Activated naive CD8-positive, alpha-beta T cell (primary cell): Measurements from ENCODE around the gene GEN1.

ENCODE experiments used
- H3K27ac Mint-ChIP-seq: one replicate; pipeline ENCODE4 v1.8.0; 2021; ENCODE audit warnings: mixed read lengths
- H3K27me3 Mint-ChIP-seq: one replicate; pipeline ENCODE4 v1.8.0; 2021; ENCODE audit warnings: mixed read lengths
- H3K36me3 Mint-ChIP-seq: one replicate; pipeline ENCODE4 v1.8.0; 2021; ENCODE audit warnings: mixed read lengths
- H3K4me1 Mint-ChIP-seq: one replicate; pipeline ENCODE4 v1.8.0; 2021; ENCODE audit warnings: low read depth, mixed read lengths
- H3K4me3 Mint-ChIP-seq: one replicate; pipeline ENCODE4 v1.8.0; 2021; ENCODE audit warnings: mild to moderate bottlenecking, mixed read lengths
- H3K9me3 Mint-ChIP-seq: one replicate; pipeline ENCODE4 v1.8.0; 2021; ENCODE audit warnings: low read depth, mixed read lengths

GEN1 gene

DNA sequence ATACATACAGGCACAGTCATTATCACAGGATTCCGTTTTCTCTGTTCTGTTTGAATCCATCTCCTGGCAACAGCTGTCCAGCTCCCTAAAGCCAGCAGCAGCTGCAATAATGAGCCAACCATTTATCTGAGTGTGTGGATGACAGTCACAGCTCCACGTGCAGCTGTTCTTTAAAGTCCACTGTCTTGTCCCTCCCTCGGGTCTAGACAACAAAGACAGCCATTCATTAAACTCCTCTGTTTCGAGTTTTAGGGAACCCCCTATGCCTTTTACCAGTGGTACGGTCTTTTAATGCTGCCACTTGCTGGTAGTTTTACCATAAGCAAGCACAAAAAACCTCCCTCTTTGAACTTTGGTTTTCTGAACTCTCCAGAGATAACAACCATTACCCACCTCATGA lies 46.3 kb downstream of the GEN1 start:
- no peak overlapping the region for H3K27ac Mint-ChIP-seq
- H3K4me1 Mint-ChIP-seq: no peaks in the 10 kb centered on the region
- peaks cover 5% of the 10 kb centered on the region for H3K27me3 Mint-ChIP-seq
- no peak overlapping the region for H3K4me3 Mint-ChIP-seq
- H3K9me3 Mint-ChIP-seq: no peaks in the 10 kb centered on the region
- no peaks in the 10 kb centered on the region for H3K36me3 Mint-ChIP-seq

DNA sequence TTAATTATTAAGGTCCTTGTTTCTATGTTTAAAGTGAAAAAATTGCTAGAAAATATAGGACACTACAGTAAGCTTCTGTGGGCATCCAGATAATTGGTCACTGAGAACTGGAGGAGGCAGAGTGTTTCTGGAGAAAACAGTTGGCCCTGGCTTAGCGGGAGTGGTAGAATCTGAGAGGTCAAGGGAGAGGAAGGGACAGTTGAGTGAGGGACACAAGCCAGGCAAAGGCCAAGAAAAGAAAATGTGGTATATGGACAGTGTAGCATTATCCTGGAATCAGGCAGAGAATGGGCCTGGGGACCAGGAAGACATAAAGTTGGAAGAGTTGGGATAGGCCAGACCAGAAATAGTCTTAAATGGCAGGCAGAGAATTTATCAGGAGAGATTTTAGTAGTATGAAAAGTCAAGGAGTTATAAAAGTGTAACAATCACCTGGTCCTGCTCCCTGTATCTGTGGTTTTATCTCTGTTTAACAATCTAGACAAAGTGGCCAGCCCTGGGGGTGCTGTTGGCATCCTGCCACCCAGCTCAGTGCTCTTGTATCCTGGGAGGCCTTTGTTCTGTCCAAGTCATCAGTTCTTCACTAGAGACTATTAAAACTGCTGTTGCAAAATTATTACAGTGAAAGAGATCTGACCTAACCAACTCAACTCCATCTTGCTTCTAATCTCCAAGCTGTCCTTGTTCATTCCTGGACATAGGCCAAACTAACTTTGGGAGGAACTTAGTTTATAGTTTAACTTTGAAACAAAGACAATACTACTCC lies 46.9 kb downstream of the GEN1 start:
- Mint-ChIP-seq H3K9me3 (no peaks in the 10 kb centered on the region), H3K4me3 (no peak overlapping the region), H3K4me1 (no peaks in the 10 kb centered on the region), H3K27ac (no peak overlapping the region), H3K36me3 (no peaks in the 10 kb centered on the region), H3K27me3 (peaks cover 4% of the 10 kb centered on the region)

DNA sequence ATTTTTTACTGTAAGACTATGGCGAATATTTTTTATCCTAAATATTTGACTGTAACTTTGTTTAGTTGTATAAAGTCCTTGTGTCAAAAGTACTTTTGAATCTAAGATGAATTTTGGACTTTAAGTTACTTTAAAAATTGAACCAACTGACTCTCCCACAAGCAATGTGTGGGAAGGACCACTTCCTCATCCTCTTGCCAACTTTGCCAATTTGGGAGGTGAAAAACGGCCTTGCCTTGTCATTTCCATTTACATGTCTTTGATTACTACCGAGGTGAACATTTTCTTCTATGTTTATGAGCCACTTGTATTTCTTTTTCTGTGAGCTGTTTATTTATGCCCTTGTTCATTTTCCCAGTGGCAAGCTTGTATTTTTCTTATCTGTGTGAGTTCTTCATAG lies 49.6 kb downstream of the GEN1 start:
- Mint-ChIP-seq H3K27me3 (peaks cover 3% of the 10 kb centered on the region), H3K36me3 (no peaks in the 10 kb centered on the region), H3K27ac (no peak overlapping the region), H3K9me3 (no peaks in the 10 kb centered on the region), H3K4me3 (no peak overlapping the region), H3K4me1 (no peaks in the 10 kb centered on the region)

DNA sequence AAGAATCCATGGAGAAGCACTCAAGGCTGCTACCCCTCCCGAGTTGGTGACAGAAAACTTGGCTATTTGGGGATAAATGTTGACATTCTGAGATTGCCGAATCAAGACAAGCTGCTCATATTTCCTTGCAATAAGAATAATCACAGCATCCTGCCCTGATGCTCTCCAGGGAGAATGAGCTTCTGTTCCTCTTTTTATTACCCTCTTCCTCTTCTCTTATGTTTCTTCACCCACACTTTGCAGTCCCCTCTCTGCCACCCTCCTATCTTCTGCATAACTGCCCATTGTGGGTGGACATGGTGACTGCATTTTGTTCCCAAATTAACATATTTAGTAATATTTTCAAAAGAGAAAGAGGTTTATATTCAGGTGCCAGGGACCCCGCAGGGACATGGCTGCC lies 50.4 kb downstream of the GEN1 start:
- Mint-ChIP-seq H3K4me1 (no peaks in the 10 kb centered on the region), H3K36me3 (no peaks in the 10 kb centered on the region), H3K27me3 (peaks cover 3% of the 10 kb centered on the region), H3K9me3 (no peaks in the 10 kb centered on the region), H3K4me3 (no peak overlapping the region), H3K27ac (no peak overlapping the region)

DNA sequence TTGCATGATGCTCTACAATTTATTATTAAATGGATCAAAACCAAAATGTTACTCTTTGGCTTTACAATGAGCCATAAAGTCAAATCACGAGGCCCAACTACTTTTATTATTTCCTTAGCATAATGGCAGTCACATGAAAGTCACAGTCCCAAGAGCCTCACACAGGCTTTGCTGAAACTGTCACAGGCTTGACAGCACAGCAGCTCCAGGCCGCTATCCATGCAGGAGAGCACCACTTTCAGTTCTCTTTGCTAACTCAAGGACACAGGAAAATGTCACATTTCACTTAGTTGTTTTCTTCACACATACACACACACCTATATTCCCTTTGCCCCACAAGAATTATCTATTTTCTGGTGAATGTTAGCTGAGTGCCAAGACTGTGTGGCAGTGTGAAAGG lies 51.2 kb downstream of the GEN1 start:
- no peaks in the 10 kb centered on the region for H3K36me3 Mint-ChIP-seq
- no peak overlapping the region for H3K27ac Mint-ChIP-seq
- H3K4me3 Mint-ChIP-seq: no peak overlapping the region
- H3K4me1 Mint-ChIP-seq: no peaks in the 10 kb centered on the region
- H3K27me3 Mint-ChIP-seq: peaks cover 3% of the 10 kb centered on the region
- no peaks in the 10 kb centered on the region for H3K9me3 Mint-ChIP-seq

DNA sequence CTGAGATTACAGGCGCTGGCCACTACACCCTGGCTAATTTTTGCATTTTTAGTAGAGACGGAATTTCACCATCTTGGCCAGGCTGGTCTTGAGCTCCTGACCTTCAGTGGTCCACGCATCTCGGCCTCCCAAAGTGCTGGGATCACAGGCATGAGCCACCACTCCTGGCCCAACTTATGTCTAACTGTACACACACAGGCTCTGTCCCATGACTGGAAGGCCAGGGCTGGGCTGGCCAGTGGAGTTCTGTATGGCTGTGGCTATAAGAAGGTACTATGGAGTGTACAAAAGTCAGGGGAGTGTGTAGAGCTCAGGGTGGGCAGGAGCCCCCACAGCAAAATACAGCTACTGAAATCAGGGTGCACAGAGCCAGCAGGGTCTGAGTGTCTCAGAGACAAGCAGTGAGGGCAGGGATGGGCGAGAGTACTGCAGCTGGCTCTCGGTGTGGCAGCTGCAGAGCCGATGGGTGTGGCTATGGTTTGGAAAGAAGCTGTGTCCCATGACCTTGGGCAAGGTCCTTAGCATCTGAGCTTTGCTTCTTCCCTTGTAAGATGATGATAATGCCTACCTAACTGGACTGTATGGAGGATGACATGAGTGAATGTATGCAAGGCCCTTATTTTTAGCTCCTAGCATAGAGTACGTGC lies 51.9 kb downstream of the GEN1 start:
- H3K4me1 Mint-ChIP-seq: no peaks in the 10 kb centered on the region

DNA sequence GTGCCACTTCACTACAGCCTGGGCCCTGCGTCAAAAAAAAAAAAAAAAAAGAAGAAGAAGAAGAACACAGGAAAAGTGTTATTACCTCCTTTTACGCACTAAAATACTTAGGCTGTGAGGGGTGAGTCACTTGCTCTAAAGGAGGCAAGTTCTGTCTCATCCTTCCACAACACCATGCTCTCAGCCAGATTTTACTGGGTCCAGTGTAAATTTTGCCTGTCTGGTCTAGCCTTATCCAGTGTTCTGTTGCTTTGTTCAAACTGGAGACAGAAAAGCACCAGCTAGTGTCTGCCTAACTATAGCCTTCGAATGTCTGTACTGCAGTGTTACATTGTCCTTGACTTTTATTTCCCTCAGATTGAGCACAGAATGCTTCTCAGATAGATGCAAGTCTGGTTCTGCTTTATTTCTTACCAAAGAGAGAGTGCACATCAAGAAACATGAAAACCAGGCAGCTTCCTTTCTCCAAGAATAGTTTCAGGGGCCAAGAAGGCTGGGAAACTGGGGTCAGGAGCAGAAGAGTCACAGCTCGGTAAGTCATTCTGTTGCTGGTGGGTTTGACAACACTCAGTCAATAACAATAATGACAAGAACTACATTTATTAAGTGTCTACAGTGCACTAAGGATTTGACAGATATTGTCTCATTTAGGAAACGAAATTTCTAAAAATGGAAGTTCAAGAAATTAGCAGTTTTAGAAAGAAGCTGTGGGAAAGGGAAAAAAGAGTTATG lies 59.2 kb downstream of the GEN1 start:
- Mint-ChIP-seq H3K27ac (no peak overlapping the region), H3K36me3 (no peaks in the 10 kb centered on the region), H3K4me1 (no peaks in the 10 kb centered on the region), H3K4me3 (no peak overlapping the region), H3K9me3 (no peaks in the 10 kb centered on the region), H3K27me3 (peaks cover 6% of the 10 kb centered on the region)

More for the DNA sequence above, 51.9 kb downstream of the GEN1 start:
- Mint-ChIP-seq H3K27ac (no peak overlapping the region), H3K36me3 (no peaks in the 10 kb centered on the region), H3K4me3 (no peak overlapping the region), H3K9me3 (no peaks in the 10 kb centered on the region), H3K27me3 (peaks cover 3% of the 10 kb centered on the region)

DNA sequence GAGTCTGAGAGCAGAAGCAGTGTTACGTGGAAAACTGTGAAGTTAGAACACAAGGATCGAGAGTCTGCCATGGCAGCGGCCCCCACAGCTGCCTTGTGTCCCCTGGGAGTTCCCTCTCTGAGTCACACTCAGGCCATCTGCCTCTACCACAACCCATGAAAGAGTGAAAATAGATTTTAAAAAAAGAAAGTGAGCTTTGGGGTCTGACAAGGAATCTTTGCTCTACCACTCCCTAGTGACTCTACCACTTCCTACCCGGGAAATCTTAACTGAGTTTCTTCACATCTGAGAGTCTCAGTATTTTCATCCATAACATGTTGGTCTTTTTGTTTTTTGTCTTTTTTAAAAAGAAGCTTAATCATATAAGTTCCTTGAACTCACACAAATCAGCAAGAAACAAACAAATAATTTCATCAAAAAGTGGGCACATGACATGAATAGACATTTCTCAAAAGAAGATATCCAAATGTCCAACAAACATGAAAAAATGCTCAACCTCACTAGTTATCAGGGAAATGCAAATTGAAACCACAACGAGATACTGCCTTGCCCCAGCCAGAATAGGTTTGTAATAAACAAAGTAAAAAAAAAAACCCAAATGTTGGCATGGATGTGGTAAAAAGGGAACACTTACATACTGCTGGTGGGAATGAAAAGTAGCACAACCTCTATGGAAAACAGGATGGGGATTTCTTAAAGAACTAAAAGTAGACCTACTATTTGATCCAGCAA lies 60.0 kb downstream of the GEN1 start:
- Mint-ChIP-seq H3K27me3 (peaks cover 6% of the 10 kb centered on the region), H3K4me1 (no peaks in the 10 kb centered on the region), H3K27ac (no peak overlapping the region), H3K9me3 (no peaks in the 10 kb centered on the region), H3K36me3 (no peaks in the 10 kb centered on the region), H3K4me3 (no peak overlapping the region)

DNA sequence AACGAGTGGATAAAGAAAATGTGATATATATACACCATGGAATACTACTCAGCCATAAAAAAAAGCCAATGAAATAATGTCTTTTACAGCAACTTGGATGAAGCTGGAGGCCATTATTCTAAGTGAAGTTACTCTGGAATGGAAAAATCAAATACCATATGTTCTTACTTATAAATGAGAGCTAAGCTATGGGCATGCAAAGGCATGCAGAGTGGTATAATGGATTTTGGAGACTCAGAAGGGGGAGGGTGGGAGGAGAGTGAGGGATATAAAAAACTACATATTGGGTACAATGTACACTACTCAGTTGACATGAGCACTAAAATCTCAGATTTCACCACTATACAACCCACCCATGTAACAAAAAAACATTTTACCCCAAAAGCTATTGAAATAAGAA lies 60.7 kb downstream of the GEN1 start:
- peaks cover 6% of the 10 kb centered on the region for H3K27me3 Mint-ChIP-seq
- H3K4me1 Mint-ChIP-seq: no peaks in the 10 kb centered on the region

DNA sequence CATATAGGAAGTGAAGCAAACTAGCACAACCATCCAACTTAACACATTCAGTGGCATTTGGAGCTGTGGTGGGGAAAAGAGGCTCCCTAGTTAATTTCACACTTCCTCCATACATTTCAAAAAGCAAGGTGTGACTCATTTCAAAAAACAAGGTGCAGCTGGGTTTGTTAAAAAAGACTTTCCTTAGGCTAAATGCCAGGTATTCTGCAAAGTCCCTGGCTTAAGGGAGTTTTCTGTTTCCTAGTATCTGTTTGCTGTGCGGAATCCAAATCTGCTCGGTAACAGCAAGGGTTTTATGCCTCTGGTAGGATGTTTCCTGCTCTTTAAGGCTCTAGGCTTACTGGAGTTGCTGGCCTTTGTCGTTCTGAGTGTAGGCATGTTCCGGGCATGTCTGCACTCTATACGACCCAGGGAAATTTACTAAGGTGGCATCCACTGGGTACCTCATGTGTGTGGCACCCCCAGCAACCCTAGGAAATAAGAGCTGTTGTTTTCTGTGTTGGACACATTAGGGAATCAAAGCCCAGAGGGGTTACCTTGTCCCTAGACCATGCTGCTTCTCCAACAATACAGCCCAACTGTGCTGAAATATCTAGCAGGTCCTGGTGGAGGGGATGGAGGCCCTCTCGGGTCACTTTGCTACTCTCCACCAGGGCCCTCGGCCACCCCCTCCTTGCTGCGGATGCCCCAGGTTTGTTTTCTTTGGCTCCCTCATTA lies 61.7 kb downstream of the GEN1 start:
- no peaks in the 10 kb centered on the region for H3K4me1 Mint-ChIP-seq
- H3K36me3 Mint-ChIP-seq: no peaks in the 10 kb centered on the region
- H3K27ac Mint-ChIP-seq: no peak overlapping the region
- peaks cover 7% of the 10 kb centered on the region for H3K27me3 Mint-ChIP-seq
- no peak overlapping the region for H3K4me3 Mint-ChIP-seq
- no peaks in the 10 kb centered on the region for H3K9me3 Mint-ChIP-seq

More for the DNA sequence above, 60.7 kb downstream of the GEN1 start:
- Mint-ChIP-seq H3K9me3 (no peaks in the 10 kb centered on the region), H3K4me3 (no peak overlapping the region), H3K36me3 (no peaks in the 10 kb centered on the region), H3K27ac (no peak overlapping the region)

DNA sequence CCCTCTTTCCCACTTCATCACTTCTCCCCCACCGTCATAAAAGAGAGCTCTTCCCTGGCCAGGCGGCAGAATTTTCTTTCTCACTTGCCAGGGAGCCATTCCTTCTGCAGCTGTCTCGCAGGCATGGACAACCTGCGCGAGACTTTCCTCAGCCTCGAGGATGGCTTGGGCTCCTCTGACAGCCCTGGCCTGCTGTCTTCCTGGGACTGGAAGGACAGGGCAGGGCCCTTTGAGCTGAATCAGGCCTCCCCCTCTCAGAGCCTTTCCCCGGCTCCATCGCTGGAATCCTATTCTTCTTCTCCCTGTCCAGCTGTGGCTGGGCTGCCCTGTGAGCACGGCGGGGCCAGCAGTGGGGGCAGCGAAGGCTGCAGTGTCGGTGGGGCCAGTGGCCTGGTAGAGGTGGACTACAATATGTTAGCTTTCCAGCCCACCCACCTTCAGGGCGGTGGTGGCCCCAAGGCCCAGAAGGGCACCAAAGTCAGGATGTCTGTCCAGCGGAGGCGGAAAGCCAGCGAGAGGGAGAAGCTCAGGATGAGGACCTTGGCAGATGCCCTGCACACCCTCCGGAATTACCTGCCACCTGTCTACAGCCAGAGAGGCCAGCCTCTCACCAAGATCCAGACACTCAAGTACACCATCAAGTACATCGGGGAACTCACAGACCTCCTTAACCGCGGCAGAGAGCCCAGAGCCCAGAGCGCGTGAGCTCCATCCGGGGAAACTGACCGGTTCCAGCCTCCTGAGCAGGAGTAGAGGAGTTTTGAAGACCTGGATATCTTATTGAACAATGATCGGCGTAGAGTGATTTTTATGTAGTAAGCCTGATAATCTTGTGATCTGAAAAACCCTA lies 62.7 kb downstream of the GEN1 start, which contains the start of gene MSGN1:
Gene MSGN1 (plus strand): TSS at position 65 of the 850 bp plus-strand sequence. CDS start 59 bp downstream, at position 124.
- Mint-ChIP-seq H3K27me3 (peaks cover 7% of the 10 kb centered on the region), H3K27ac (no peak within 1 kb of the TSS)

DNA sequence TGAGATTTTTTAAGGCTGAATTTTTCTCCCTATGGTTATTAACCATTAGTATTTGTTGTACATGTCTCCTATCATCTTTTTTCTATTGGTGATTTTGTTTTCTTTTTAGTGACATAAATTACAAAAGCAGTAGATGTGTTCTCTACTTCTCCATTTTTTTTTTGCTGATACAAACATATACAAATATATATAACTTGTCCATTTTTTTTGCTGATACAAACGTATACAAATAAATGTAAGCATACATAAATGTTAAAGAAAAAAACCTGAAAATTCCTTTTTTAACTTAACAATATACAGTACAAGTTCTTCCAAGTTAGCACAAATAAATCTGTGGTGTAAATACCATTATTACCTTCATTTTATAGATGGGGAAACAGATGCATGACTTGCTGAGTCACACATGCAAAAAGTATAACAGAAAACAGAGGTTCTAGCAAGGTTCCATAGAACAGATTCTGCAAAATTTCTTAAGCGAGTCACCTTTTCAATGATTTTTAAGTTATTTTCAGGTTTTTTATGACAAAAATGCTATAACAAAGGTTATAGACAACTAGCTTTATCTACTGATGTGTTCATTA lies 64.4 kb downstream of the GEN1 start:
- Mint-ChIP-seq H3K9me3 (no peaks in the 10 kb centered on the region), H3K27me3 (peaks cover 9% of the 10 kb centered on the region), H3K4me1 (no peaks in the 10 kb centered on the region), H3K4me3 (no peak overlapping the region), H3K36me3 (no peaks in the 10 kb centered on the region), H3K27ac (no peak overlapping the region)

More for the DNA sequence above, 62.7 kb downstream of the GEN1 start, which contains the start of gene MSGN1:
- Mint-ChIP-seq H3K4me1 (no peaks in the 10 kb centered on the region), H3K4me3 (no peak within 1 kb of the TSS), H3K9me3 (no peaks in the 10 kb centered on the region), H3K36me3 (no peaks in the 10 kb centered on the region)

DNA sequence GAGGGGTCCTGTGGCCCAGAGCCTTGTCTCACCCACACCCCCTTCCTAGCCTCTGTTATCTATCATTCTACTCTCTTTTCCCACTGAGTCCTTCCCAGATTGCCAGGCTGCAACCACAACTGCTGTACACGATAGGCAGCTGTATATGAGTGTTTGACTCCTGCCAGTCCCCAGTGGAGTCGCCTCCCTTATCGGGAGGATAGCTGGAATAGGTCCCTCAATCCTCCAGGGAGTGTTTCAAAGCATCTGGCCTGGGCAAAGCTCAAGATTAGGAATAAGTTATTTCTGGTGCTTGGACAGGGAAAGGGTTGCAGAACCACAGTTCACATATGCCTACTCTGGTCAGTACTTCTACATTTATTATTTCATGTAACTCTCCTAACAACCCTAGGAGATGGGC lies 67.1 kb downstream of the GEN1 start:
- H3K27me3 Mint-ChIP-seq: peaks cover 6% of the 10 kb centered on the region
- H3K27ac Mint-ChIP-seq: no peak overlapping the region

More for the DNA sequence above, 67.1 kb downstream of the GEN1 start:
- Mint-ChIP-seq H3K4me3 (no peak overlapping the region), H3K4me1 (no peaks in the 10 kb centered on the region), H3K9me3 (no peaks in the 10 kb centered on the region), H3K36me3 (no peaks in the 10 kb centered on the region)
